SK-N-MC (cell line): ENCODE data around the gene EXD3.

Source experiments
- FOXP2 ChIP-seq: optimal IDR thresholded peaks from 2 replicates; pipeline ENCODE3; 2011; ENCODE audit warnings: mild to moderate bottlenecking, moderate library complexity; ENCODE audit not compliant: insufficient read depth; ENCODE audit errors: extremely low read length, control extremely low read depth
- POLR2AphosphoS5 ChIP-seq: IDR thresholded peaks from 2 replicates; pipeline ENCODE4 v1.6.1; 2012; ENCODE audit warnings: mild to moderate bottlenecking, low read depth, low read length, borderline replicate concordance

DNA sequence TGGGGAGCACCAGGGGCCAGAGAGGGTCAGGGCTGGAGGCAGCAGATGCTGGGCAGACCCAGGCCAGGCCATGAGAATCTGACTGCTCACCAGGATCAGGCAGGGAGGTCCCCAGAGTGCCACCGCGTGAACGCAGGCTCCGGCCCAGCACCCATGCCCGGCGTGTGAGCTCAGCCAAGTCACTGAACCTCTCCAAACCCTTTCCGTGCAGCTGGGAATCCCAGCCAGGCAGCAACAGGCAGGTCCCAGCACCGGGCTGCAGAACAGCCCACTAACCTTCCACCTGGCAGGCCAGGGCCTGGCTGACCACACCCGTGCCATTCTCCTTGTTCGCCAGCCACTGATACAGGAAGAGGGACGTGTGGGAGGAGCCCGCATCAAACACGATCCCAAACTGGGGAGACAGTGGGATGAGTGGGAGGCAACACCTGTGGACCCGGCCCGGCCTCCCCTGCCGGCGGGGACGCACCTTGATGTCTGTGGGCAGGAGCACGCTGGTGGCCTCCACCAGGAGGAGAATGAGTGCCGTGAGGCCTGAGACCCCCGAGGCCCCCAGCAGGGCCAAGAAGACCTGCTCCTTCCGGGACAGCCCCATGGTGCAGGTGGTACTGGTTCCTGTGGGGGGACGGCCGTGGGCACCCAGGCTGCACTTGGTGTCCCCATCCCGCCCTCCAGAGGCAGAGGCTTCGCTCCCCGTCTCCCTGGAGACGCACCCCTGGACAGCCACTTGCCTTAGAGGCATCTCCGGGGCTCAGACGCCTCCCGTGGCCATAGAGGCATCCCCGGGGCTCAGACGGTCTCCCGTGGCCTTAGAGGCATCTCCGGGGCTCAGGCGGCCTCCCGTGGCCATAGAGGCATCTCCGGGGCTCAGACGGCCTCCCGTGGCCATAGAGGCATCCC, 15.0 kb upstream of the EXD3 start:
- no peak for TF ChIP-seq FOXP2
- TF ChIP-seq POLR2AphosphoS5, result no peak
